ENCODE results near the gene PEX11G.

The PEX11G gene

DNA sequence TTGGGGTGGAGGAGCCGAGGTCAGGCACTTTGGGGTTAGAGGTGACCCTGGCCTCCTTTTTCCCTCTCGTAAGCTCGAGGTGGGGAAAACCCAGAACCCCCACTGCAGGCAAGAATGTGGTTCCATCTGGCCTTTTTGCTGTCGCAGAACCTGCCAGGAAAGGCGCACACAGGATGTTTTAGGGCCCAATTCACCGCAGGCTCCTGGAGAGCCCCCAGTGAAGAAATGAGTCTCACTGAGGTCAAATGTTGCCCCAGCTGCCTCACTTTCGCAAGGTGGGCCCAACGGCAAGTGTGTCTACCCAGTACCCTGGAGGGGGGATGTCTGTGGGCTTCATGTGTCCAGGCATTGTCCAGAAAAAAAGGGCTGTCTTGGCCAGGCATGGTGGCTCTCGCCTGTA, 61.8 kb downstream of the PEX11G start:
- H3K9me3 ChIP-seq: no peaks in the 10 kb centered on the region
- H3K36me3 ChIP-seq: peaks cover 62% of the 10 kb centered on the region
- no peaks in the 10 kb centered on the region for H3K4me1 ChIP-seq (ENCODE audit: control insufficient read depth in 1 of 2, insufficient read depth in 1 of 2, low read depth in 1 of 2, low read length in 1 of 2)
- TF ChIP-seq CTCF (IDR thresholded peaks at IDR 0.05): no peak
- H3K27me3 ChIP-seq: no peaks in the 10 kb centered on the region
- no peak overlapping the region for H3K4me3 ChIP-seq (ENCODE audit: low read depth in 1 of 2, low read length in 1 of 2)
- no peak overlapping the region for H3K27ac ChIP-seq

Data from neutrophil (primary cell).